HEK293T (cell line): ENCODE results near the gene ZNF385C.

Source experiments
- ARNT ChIP-seq: fragments of 450-650 bp; IDR thresholded peaks from 2 replicates; pipeline ENCODE4 v1.6.1; 2017; ENCODE audit warnings: mild to moderate bottlenecking
- ELF4 ChIP-seq: fragments of 450-650 bp; IDR thresholded peaks from 2 replicates; pipeline ENCODE4 v1.6.1; 2017; ENCODE audit warnings: antibody characterized with exemption
- FOXA1 ChIP-seq: fragments of 450-650 bp; IDR thresholded peaks from 2 replicates; pipeline ENCODE4 v1.6.1; 2016; ENCODE audit warnings: mild to moderate bottlenecking
- NFRKB ChIP-seq: fragments of 450-650 bp; IDR thresholded peaks from 2 replicates; pipeline ENCODE4 v1.6.1; 2016; ENCODE audit warnings: mild to moderate bottlenecking, moderate library complexity
- SP1 ChIP-seq: fragments of 450-650 bp; IDR thresholded peaks from 2 replicates; pipeline ENCODE4 v1.6.1; 2017
- SUZ12 ChIP-seq: fragments of 450-650 bp; IDR thresholded peaks from 2 replicates; pipeline ENCODE4 v1.6.1; 2016; ENCODE audit warnings: mild to moderate bottlenecking

GRCh38 chr17:42079541-42079940, 18.7 kb downstream of the ZNF385C start:
- TF ChIP-seq FOXA1: no peak
- no peak for TF ChIP-seq ELF4
- no peak for TF ChIP-seq SUZ12
- no peak for TF ChIP-seq SP1
- TF ChIP-seq NFRKB: no peak
- TF ChIP-seq ARNT: no peak
